Measurements from ENCODE around the gene MIPOL1. TPM values are rescaled to one million over a fixed set of nuclear protein-coding genes. Genes with fewer than 3 reads are reported as not detected.

MIPOL1 gene
- total and polyA plus RNA-seq, 2 of the 13 experiments (the other 11 are each of a cell fraction or from before 2014, with no cell fraction given): 8.6 to 34.2 TPM

GRCh38 chr14:37587881-37588666, 390.3 kb downstream of the MIPOL1 start (continued):
- peak; percentile 8; the same call in 1 of the 2 replicates for TF ChIP-seq ZFP41 (CRISPR knock-in tag; IDR thresholded peaks at IDR 0.05; ENCODE audit: borderline replicate concordance)
- TF ChIP-seq ZNF24 (IDR thresholded peaks at IDR 0.05): no peak
- peak; percentile 25; the same call in 1 of the 2 replicates for TF ChIP-seq ZNF280B (CRISPR knock-in tag; IDR thresholded peaks at IDR 0.05; ENCODE audit: borderline replicate concordance)
- no peak for TF ChIP-seq TERF1 (CRISPR knock-in tag; IDR thresholded peaks at IDR 0.05)
- peak; percentile 92; the same call in 1 of the 2 replicates for TF ChIP-seq BCL3 (CRISPR knock-in tag; IDR thresholded peaks at IDR 0.05)
- TF ChIP-seq ZNF263 (CRISPR knock-in tag; IDR thresholded peaks at IDR 0.05): peak; percentile 84
- TF ChIP-seq ZFP62 (CRISPR knock-in tag; IDR thresholded peaks at IDR 0.05): no peak
- peak; percentile 100 for TF ChIP-seq HNRNPLL (IDR thresholded peaks at IDR 0.05; ENCODE audit: low read depth, low read length, poor library complexity, severe bottlenecking)
- no peak for TF ChIP-seq ELF4 (CRISPR knock-in tag; IDR thresholded peaks at IDR 0.05; ENCODE audit: borderline replicate concordance)
- TF ChIP-seq CSRNP2 (CRISPR knock-in tag; conservative IDR thresholded peaks at IDR 0.05; ENCODE audit: low read depth): no peak
- TF ChIP-seq ZBTB43 (CRISPR knock-in tag; conservative IDR thresholded peaks at IDR 0.05): no peak; the same call in 1 of the 2 replicates
- peak; percentile 80 for TF ChIP-seq XRCC5 (optimal IDR thresholded peaks at IDR 0.05; ENCODE audit: low read length)
- peak; percentile 65 for TF ChIP-seq ZBTB37 (CRISPR knock-in tag; IDR thresholded peaks at IDR 0.05)
- no peak for TF ChIP-seq GTF3A (CRISPR knock-in tag; conservative IDR thresholded peaks at IDR 0.05)
- TF ChIP-seq ZNF446 (CRISPR knock-in tag; IDR thresholded peaks at IDR 0.05): peak; percentile 89; the same call in 1 of the 2 replicates
- no peak for TF ChIP-seq MEIS1 (CRISPR knock-in tag; IDR thresholded peaks at IDR 0.05; ENCODE audit: borderline replicate concordance)
- TF ChIP-seq TBL1XR1 (IDR thresholded peaks at IDR 0.05; ENCODE audit: borderline replicate concordance, low read length, partially characterized antibody): peak; percentile 15
- peak; percentile 92 for TF ChIP-seq ZNF296 (CRISPR knock-in tag; conservative IDR thresholded peaks at IDR 0.05)
